NCI-H146 treated with DMSO at 0.1 percent for 48 hours (cell line): ENCODE data around the gene PLCE1.
A peak's percentile ranks its signal among the peaks of the same experiment; 100 is the strongest.

Experiments used
- DNase-seq: peaks from one replicate; lab custom pipeline; 2025; ENCODE audit not compliant: unreplicated experiment; lab: John Stamatoyannopoulos, UW

Gene PLCE1

GRCh38 chr10:93993414-93993781 lies 333 bp upstream of the PLCE1 start:
- DNase-seq, result peak; percentile 15

- DNase-seq, result peak; percentile 13
These were observed 689 bp downstream of the PLCE1 start for GRCh38 chr10:93994438-93994801.

GRCh38 chr10:93995182-93995581 lies 1.5 kb downstream of the PLCE1 start:
- no peak for DNase-seq

- no peak for DNase-seq
These were observed 2.0 kb downstream of the PLCE1 start for GRCh38 chr10:93995598-93996271.

GRCh38 chr10:93996551-93996950 lies 2.8 kb downstream of the PLCE1 start:
- no peak for DNase-seq

- no peak for DNase-seq
These were observed 3.8 kb downstream of the PLCE1 start for GRCh38 chr10:93997546-93997945.

- DNase-seq, result no peak
These were observed 5.7 kb downstream of the PLCE1 start for GRCh38 chr10:93999401-93999851.

GRCh38 chr10:94000638-94001415 lies 7.1 kb downstream of the PLCE1 start:
- DNase-seq, result no peak

- DNase-seq, result no peak
These were observed 7.7 kb downstream of the PLCE1 start for GRCh38 chr10:94001416-94001810.

- DNase-seq, result no peak
These were observed 8.4 kb downstream of the PLCE1 start for GRCh38 chr10:94002156-94002555.

GRCh38 chr10:94003488-94003887 lies 9.8 kb downstream of the PLCE1 start:
- DNase-seq, result no peak

- no peak for DNase-seq
These were observed 11.3 kb downstream of the PLCE1 start for GRCh38 chr10:94005050-94005449.

GRCh38 chr10:94006591-94007550 lies 13.1 kb downstream of the PLCE1 start:
- DNase-seq, result peak; percentile 21

- no peak for DNase-seq
These were observed 14.8 kb downstream of the PLCE1 start for GRCh38 chr10:94008526-94008925.

GRCh38 chr10:94010116-94010515 lies 16.4 kb downstream of the PLCE1 start:
- DNase-seq, result no peak

GRCh38 chr10:94010886-94011285 lies 17.2 kb downstream of the PLCE1 start:
- DNase-seq, result no peak

GRCh38 chr10:94011296-94011695 lies 17.6 kb downstream of the PLCE1 start:
- no peak for DNase-seq

GRCh38 chr10:94012834-94013233 lies 19.1 kb downstream of the PLCE1 start:
- no peak for DNase-seq

GRCh38 chr10:94013331-94013760 lies 19.6 kb downstream of the PLCE1 start:
- DNase-seq, result no peak

GRCh38 chr10:94014304-94014703 lies 20.6 kb downstream of the PLCE1 start:
- no peak for DNase-seq
